H1 (cell line): ENCODE measurements around the gene DISP3. TPM values are rescaled to one million over a fixed set of nuclear protein-coding genes. Genes with fewer than 3 reads are reported as not detected.

Source experiments
- E2F6 ChIP-seq: IDR thresholded peaks from 2 replicates; pipeline ENCODE4 v1.6.1; 2012; ENCODE audit warnings: inconsistent platforms
- EP300 ChIP-seq, 2 experiments: IDR thresholded peaks; 1 replicate in 1 of 2; 2 replicates in 1 of 2; pipeline ENCODE4 v1.6.1; 2011 to 2012; ENCODE audit warnings: low read depth in 2 of 2, low read length in 2 of 2, mild to moderate bottlenecking in 2 of 2, borderline replicate concordance in 1 of 2, inconsistent platforms in 1 of 2, moderate library complexity in 1 of 2
- GABPA ChIP-seq: IDR thresholded peaks from 2 replicates; pipeline ENCODE4 v1.6.1; 2011; ENCODE audit warnings: mild to moderate bottlenecking, low read length, moderate library complexity, borderline replicate concordance; ENCODE audit not compliant: insufficient read depth
- HDAC2 ChIP-seq, 2 experiments: fragments of 300-600 bp in 1 of 2; sonication (generic) in 1 of 2; IDR thresholded peaks; 2 replicates each; pipeline ENCODE4 v1.6.1; 2011 to 2012; ENCODE audit warnings: low read depth in 2 of 2, low read length in 2 of 2, mild to moderate bottlenecking in 2 of 2, moderate library complexity in 2 of 2, borderline replicate concordance in 1 of 2, inconsistent platforms in 1 of 2
- HDAC6 ChIP-seq: IDR thresholded peaks from one replicate; pipeline ENCODE4 v1.7.1; 2012; ENCODE audit warnings: low read depth, mild to moderate bottlenecking, inconsistent platforms, low read length, moderate library complexity
- POLR2A ChIP-seq, 2 experiments: IDR thresholded peaks; 1 replicate in 1 of 2; 2 replicates in 1 of 2; pipeline ENCODE4 v1.6.1; 2011; ENCODE audit warnings: low read depth in 2 of 2, low read length in 2 of 2, mild to moderate bottlenecking in 2 of 2; ENCODE audit errors: control extremely low read depth in 1 of 2
- POLR2AphosphoS5 ChIP-seq: IDR thresholded peaks from 2 replicates; pipeline ENCODE4 v1.6.1; 2011; ENCODE audit warnings: low read depth, low read length
- SAP30 ChIP-seq: fragments of 300-600 bp; sonication (generic); IDR thresholded peaks from 2 replicates; pipeline ENCODE4 v1.7.1; 2012; ENCODE audit warnings: low read length, moderate library complexity, mild to moderate bottlenecking, inconsistent platforms; ENCODE audit not compliant: insufficient read depth, insufficient replicate concordance
- SUZ12 ChIP-seq: fragments of 200-600 bp; sonication (generic); IDR thresholded peaks from 2 replicates; pipeline ENCODE4 v1.6.1; 2012; ENCODE audit warnings: mild to moderate bottlenecking, inconsistent platforms, low read length, moderate library complexity, mixed read lengths
- YY1 ChIP-seq: IDR thresholded peaks from 2 replicates; pipeline ENCODE4 v1.6.1; 2011; ENCODE audit warnings: low read depth, mild to moderate bottlenecking, low read length
- polyA plus RNA-seq, 7 experiments: library from polyadenylated mRNA; depleted of rRNA in 3 of 7; stranded (reverse) in 5 of 7; unstranded in 2 of 7; fragments of >200 nt in 5 of 7; fragments of 200-250 nt in 2 of 7; gene quantifications; 1 replicate in 5 of 7; 2 replicates in 1 of 7; 4 replicates in 1 of 7; pipeline versions ENCODE4 v1.2.1 to v1.2.3, GENCODE V29; 2011 to 2013; ENCODE audit warnings: missing spikeins in 2 of 7, mixed read lengths in 2 of 7
- total RNA-seq: library from RNA; stranded (reverse); fragmentation: NEBNext Ultra II Directional; extraction: Animal tissue kit (Norgen Biotek cat#: 25700); gene quantifications from 2 replicates; pipeline ENCODE4 v1.2.1, GENCODE V29; 2021

Gene DISP3
- total and polyA plus RNA-seq, 2 of the 8 experiments (the other 6 are each of a cell fraction or from before 2014, with no cell fraction given): 3.4 to 4.6 TPM

DNA sequence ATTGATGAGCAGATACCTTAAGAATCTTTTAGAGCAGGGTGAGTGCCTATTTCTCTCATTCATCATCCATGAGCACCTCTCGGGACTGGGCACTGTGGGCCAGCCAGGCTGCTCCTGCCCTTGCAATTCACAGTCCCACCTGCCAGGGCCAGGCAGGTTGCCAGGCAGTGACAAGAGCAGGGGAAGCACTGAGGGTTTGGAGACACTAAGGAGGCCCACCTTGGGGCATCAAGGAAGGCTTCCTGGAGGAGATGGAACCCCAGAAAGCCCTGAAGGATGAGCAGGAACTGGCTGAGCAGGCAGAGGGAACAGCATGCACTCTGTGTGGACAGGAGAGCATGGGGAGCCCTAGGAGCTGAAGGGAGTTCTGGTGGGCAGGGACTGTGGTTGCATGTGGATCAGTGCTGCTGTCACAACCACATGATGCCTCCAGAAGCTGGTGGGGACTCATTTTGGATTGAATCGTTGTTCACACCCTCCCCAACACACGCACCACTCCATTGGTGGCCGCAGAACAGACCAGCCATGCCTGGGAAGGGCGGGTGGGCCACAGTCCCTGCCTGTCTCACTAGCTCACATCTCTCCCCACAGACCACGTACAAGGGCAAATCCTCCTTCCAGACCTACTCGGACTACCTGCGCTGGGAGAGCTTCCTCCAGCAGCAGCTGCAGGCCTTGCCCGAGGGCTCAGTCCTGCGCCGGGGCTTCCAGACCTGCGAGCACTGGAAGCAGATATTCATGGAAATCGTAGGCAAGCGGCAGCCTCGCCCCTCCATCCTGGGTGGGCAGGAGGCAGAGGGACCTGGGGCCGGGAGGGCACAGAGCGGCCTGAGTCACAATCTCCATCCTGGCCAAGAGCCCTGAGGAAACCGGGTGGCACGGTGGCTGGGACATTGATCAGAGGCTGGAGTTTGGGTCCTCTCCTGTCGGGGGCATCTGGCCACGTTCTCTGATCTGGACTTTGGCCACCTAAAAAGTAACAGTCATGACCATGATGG, 55.1 kb downstream of the DISP3 start (continued):
- TF ChIP-seq SAP30 (no peak), POLR2A (IDR thresholded peaks at IDR 0.05; ENCODE audit: control extremely low read depth in 1 of 2, low read depth in 2 of 2, low read length in 2 of 2) (no peak), POLR2AphosphoS5 (no peak), E2F6 (no peak), YY1 (no peak), SUZ12 (no peak), HDAC6 (no peak), EP300 (IDR thresholded peaks at IDR 0.05; ENCODE audit: borderline replicate concordance in 1 of 2, low read depth in 2 of 2, low read length in 2 of 2) (no peak), HDAC2 (IDR thresholded peaks at IDR 0.05; ENCODE audit: borderline replicate concordance in 1 of 2, low read depth in 2 of 2, low read length in 2 of 2) (no peak), GABPA (no peak)
